Amniotic epithelial cell (primary cell): Measurements from ENCODE around the gene TAB2.
A peak's percentile ranks its signal among the peaks of the same experiment; 100 is the strongest.

Source experiments
- DNase-seq: peaks from one replicate; pipeline ENCODE4 v3.0.0-alpha.2; 2010; ENCODE audit warnings: low read depth

The TAB2 gene

DNA sequence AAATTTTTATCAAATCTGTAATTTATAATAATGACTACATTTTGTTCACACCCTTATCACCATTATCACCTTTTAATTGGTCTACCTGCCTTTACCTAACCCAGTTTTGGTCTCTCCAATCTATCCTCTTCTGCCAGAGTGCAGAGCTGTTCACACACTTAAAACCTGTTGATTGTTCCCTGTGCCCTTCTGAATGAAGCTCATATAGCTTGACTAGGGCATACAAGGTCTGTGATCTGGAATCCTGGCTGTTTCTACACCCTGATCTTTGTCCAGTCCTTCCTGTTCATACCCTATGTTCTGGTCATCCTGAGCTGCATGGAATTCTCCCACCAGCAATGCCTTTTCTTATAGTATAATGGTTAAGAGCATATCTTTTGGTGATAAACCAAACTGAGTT is 53.6 kb downstream of the TAB2 start:
- DNase-seq, result no peak

DNA sequence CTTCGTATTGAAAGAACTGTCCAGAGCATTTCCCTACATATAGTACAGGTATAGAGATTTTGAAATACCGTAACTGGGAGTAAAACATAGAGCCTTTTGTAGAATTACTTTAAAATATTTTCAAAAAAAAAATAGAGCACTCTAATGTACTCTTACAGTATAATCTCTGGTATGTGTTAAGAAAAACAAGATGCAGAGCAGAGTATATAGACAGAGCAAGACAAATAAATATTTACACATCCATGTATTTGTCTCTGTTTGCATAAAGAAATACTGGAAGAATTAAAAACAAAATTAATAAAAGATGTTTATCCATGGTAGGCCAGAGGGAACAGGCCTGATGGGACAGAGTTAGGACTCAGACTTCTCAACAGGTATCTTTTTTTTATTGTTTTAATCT is 54.5 kb downstream of the TAB2 start:
- DNase-seq, result no peak

DNA sequence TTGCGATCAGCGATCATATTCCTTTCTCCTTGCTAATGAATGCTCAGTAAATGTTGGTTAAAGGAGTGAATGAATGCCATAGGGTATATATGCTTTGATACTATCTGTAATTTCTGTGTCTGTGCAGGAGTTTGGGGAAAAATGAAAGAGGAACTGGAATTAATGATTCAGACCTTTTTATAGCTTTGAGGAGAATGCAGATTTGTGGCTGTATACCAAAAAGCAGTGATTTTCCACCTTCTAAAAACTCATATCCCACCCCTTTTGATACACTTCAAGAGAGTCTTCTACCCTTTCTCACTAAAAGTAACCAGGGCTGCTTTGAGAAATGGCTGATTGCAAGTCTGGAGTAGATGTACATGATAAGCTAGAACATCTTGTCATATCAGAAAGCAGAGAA is 56.0 kb downstream of the TAB2 start:
- no peak for DNase-seq

DNA sequence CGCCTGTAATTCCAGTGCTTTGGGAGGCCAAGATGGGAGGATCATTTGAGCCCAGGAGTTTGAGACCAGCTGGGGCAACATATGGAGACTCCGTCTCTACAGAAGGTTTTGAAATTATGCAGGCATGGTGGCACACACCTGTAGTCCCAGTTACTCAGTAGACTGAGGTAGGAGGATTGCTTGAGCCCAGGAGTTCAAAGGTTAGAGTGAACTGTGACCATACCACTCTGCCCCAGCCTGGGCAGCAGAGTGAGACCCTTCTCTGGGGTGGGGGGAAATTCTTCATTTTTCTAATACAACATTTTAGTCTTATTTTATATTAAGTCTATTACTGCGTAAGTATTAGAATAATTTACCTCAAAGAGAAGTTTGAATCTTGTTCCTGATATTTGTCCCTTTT is 62.5 kb downstream of the TAB2 start:
- DNase-seq, result no peak

DNA sequence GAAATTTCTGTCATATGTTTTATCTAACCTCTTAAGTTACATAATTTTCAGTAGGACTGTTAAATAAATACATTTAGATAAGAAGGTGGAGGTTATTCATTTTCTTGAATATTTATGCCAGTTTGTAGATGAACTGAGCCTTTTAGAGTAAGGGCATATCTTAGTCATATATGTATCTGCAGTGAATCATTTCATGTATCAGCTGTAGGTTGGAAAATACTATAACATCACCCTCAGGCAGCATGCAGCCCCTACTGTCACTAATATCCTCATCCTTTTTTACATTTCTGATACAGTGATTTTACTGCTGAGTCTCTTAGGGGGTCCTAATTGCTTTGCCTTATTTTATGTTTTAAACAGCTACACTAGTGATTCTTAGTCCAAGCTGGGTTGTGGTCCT is 63.0 kb downstream of the TAB2 start:
- no peak for DNase-seq

DNA sequence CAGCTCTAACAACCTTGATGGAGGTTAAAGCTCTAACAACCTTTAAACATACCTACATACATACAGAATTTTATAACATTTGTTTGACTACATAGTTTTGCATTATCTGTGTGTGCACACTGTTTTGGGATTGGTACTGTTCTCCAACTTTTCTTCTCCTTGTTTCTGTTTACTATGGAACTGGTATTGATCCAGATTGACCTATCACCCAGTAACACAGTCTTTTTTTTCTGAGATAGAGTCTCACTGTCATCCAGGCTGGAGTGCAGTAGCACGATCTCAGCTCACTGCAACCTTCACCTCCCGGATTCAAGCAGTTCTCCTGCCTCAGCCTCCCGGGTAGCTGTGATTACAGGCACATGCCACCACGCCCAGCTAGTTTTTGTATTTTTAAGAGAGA is 65.9 kb downstream of the TAB2 start:
- no peak for DNase-seq

DNA sequence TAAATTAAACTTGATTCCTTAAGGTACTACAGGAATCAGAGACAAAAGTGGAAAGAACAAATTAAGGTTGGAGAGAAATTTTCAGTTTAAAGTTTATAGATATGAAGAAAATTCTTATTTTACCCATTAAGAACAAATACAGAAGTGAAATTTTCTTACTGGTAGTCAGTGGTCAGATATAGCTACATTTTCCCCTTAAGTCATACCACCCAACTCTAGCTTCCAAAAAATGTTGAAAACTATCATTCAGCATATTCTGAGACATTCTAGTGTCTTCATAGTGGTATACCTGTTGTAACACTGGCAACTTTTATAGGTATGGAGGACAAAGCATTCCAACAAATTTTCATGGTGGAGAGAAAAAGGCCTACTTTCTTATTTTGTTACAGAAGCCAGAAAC is 67.0 kb downstream of the TAB2 start:
- DNase-seq, result no peak

DNA sequence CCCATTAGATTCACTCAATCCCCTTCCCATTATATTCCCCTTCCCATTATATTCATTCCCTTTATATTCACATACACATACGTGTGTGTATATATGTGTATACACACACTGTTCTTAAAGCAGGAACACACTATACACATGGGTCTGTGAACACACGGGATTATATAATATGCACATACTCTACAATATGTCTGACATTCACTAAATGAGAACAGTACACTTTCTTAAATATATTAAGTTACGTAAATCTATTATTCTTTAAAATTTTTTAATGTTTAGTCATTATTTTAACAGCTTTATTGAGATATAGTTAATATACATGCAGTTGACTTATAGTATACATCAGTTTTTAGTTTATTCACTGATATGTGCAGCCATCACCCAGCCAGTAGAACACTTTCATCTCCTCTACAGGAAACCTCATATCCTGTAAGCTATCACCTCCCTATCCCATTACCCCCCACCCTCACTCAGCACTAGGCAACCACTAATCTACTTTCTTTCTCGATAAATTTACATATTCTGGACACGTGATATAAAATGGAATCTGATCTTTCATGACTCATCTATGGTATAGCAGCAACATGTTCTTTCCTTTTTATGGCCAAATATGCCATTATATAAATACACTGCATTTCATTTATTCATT is 68.6 kb downstream of the TAB2 start:
- no peak for DNase-seq

DNA sequence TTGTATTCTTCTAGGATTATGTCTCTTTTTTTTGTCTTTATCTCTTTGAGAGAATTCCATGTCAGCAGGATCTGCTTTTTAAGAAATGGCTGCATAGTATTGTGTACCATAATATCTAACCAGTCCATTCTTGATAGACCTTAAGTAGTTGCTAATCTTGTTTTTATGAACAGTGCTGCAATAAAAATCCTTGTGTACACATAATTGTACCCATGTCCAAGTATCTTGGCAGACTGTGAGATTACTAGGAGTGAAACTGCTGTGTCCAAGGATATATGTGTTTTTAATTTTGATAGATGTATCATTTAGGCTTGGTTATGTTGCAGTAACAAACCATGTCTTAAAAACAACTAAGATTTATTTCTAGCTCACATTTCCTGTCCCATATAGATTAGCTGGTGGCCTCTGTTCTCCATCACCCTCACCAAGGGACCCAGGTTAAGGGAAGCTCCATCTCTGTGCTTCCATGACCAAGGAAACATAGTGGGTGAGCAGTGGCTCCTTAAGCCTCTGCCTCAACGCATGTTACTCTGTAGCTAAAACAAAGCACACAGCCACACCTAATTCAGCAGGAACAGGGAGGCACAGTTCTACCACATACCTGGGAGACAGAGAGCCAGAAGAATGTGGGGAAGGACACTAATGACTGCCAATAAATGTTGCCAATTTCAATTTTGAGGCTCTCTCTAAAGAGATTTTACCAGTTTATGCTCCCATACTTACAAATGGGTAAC is 70.4 kb downstream of the TAB2 start:
- DNase-seq, result no peak

DNA sequence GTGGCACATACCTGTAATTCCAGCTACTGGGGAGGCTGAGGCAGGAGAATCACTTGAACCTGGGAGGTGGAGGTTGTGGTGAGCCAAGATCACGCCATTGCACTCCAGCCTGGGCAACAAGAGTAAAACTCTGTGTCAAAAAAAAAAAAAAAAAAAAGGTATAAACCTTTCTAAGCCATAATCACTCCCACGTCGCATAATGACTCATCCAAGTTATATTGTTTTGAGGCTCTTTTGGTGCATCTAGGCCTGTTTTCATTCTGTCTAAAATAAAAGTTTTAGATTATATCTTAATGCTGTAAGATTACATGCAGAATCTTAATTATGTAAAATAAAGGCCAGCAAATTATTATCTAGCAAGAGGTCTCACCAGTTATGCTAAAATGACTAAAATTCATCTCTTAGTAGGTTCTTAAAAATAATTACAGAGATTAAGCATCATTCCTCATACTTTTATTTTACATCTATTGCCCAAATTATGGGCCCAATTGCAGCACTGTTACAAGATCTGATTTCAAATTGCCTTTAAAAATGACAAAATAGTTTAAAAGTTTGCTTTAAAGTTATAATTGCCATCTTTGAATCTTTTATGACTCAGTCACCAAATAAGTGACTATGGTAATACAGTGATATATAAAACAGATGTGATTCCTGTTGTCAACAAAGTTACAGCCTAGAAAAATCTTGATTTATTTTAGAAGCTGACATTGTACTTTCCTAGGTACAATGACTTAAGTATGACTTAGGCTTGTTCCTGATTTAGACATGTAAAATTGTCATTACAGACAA is 72.2 kb downstream of the TAB2 start:
- DNase-seq, result no peak

DNA sequence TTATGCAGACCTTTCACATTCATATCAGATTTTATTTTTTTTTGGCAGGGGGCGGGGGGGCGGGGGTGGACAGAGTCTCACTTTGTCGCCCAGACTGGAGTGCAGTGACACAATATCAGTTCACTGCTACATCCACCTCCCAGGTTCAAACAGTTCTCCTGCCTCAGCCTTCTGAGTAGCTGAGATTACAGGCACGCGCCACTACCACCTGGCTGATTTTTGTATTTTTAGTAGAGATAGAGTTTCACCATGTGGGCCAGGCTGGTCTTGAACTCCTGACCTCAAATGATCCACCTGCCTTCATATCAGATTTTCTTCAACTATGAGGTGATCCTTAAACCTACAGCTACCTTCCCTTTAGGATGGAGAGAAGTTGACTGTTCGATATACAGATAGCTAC is 74.6 kb downstream of the TAB2 start:
- DNase-seq, result no peak

DNA sequence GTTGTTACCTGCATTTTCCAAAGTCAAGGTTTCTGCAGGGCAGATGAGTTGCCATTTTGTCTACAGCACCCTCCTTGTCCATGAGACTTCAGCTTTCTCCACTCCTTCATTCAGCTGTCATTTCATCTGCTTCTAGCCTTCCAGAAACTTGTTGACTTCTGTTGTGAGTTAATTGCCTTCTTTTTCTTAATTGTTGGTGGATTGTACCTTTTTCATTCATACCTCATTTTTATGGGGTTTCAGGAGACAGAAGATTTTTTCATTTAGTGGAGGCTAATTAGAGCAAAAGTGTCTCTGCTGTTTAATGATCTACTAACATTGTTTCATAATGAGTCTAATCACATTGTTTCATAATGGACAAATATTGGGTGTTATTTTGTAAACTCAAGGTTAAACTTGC is 75.0 kb downstream of the TAB2 start:
- no peak for DNase-seq

DNA sequence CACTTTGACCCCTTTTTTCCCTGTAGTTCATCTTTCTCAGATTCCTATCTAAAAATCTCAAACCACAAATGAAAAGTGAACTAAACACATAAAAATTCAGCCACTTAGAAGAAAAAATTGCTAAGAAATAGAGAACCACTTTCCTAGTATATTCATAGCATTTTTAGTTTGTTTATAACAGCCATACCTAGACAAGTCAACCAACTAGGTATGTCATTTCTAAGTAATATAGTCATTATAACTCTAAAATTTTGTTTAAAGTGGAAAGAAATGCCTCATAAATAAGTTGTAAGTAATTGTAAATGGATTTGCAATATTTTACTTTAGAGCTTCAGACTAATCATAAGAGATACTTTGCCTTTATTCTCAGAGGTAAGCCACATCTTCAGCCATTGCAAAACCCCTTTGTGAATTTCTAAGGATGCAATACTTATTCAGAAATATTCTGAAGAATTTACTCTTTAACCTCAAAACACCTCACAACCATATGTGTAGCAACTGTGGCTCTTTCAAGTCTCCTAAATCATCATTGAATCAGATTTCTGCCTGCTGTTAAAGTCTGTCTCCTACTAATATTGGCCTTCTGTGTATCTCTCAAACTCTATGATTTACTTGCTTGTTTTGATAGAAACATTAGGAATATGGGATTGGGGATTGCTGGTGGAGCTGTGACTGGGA is 75.6 kb downstream of the TAB2 start:
- DNase-seq, result peak; percentile 59

DNA sequence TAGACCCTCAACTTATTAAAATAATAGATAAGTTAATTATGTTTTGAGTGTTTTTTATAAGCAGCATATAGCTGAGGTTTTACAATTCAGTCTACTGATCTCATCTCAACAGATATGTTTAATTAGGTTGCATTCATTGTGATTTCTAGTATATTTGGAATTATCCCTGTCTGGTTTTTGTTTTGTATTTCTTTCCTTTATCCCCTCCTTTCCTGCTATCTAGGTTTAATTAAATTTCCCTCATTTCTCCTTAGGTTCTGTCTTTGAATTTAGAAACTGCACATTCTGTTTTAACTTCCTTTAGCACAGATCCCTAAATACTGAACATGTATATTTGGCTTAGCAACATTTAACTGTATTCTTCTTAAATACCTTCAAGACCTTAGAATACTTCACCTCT is 77.7 kb downstream of the TAB2 start:
- DNase-seq, result no peak

DNA sequence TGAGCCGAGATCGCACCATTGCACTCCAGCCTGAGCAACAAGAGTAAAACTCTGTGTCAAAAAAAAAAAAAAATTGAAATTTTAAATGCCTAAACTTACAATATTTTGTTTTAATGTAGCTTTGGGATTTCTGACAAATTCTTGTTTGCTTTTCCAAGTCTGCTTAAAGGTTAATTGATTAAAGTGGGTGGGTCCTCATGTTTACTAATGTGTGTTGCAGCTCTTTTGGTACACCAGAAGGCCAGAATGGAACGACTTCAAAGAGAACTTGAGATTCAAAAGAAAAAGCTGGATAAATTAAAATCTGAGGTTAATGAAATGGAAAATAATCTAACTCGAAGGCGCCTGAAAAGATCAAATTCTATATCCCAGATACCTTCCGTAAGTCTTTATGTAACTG is 79.9 kb downstream of the TAB2 start:
- no peak for DNase-seq

DNA sequence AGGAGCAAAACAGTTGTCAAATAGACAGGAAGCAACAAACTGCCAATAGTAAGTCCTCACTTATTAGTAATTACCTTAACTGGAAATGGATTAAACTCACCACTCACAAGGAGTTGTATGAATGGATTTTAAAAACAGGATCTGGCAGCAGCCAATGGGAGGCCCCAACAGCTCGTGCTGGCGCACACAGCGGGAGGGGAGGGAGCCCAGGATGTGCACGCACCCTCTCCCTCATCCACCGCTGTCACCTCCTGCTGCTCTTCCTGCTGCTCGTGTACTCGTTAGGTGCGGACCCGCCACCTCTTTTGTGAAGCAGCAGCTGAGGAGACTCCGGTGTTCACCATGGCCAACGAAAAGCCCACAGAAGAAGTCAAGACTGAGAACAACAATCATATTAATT is 82.5 kb downstream of the TAB2 start, which contains the start of gene SUMO4:
Gene SUMO4, plus strand, starts transcription at position 213 of the 400 bp plus-strand sequence. Its CDS starts 130 bp downstream, at position 343.
- no peak for DNase-seq

DNA sequence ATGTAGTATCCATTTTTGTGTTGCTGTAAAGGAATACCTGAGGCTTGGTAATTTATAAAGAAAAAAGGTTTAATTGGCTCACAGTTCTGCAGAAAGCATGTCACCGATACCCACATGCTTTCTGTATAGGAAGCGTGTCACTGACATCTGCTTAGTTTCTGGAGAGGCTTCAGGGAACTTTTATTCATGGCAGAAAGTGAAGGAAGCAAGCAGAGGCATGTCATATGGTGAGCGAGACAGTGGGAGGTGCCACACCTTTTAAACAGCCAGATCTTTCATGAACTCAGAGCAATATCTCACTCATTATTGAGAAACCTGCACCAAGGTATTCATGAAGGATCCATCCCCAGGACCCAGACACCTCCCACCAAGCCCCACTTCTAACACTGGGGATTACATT is 86.0 kb downstream of the TAB2 start:
- DNase-seq, result no peak

DNA sequence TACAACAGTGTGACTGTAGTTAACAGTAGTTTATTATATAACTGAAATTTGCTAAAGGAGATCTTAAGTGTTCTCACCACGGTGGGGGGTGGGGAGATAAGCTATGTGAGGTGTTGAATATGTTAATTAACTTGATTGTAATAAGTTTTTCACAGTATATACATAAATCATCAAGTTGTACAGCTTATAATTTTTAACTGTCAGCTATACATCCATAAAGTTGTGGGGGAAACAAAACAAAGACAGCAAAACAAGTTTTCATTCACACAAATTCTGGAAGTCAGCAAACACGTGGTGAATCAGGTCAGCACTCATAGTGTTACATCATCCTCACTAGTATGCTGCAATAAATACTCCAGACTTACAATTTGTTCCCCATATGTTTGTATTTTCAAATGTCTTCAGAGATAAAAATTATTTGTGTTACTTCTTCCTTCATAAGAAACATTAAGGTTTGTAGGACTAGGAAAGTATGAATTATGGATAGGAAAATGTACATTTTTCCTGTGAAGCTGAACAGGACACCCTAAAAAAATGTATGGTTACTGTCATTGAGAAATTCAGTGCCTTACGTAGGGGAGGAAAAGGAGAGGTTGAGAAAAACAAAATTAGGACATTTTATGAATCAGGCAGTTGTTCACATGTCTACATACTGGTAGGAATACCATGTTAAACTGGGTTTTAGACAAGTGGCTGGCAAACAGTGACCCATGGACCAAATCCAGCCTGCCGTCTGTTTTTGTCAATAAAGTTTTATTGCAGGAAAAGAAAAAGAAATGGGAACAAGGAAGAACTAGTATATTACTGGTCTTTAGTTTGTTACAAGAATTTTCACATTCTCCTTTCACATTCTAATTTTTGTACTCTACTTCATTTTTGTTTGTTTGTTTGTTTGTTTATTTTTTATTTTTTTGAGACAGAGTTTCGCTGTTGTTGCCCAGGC is 88.6 kb downstream of the TAB2 start:
- DNase-seq, result peak; percentile 88

DNA sequence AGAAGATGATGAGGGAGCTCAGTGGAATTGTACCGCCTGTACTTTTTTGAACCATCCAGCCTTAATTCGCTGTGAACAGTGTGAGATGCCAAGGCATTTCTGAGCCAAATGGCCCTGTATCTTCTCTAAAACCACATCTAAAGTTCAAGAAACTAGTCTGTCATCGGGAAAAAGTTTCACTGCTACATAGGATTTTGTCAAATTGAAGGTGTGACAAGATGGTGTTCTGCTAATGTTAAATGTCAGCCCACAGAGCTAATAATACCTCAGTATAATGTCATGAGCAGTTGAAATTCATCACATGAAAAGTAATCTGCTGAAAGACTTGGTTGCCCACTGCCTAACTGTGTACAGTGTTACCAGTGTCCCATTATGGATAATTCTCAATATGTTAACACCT is 92.1 kb downstream of the TAB2 start:
- DNase-seq, result no peak

DNA sequence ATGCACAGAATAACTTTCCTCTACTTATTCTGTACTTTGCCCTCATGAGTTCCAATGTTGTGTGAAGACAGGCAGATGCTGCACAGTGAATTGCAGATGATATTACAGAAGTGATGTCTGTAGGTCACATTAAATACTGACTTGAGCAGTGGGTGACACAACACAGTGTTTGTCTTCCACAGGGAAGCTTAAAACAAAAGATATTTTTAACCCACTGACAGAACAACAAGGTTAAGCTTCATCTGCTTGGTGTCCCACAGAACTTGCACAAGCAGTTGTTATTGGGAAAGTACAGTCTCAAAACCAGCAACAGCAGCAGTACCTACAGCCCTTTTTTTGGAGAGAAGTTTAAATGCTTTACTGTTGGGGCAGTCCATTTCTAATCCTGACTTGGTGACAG is 93.0 kb downstream of the TAB2 start:
- DNase-seq, result peak; percentile 25

DNA sequence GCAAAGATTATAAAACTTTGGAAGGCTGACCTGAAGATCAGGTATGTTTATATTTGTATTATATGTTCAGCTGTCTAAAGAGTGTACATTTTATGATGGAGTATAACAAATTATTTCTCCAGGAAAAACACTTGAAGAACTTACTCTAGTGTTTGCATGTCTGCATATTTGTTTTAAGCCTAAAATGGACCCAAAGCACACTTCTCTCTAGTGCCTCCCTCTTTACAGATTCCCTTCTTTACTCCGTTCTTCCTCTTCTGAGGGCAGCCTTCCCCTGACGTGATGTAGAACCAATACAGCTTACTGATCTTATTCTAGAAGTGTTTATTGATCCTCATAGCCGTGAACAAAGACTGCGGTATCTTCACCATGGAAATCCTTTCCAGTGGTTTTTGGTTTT is 96.5 kb downstream of the TAB2 start:
- no peak for DNase-seq
